Neutrophil (primary cell): ENCODE results near the gene PLP2.

ENCODE experiments used
- H3K27ac ChIP-seq: fragments of 200-600 bp; sonication (generic); 2 replicates; pipeline ENCODE4 v1.5.1; 2016; ENCODE audit warnings: mild to moderate bottlenecking, moderate library complexity
- H3K27me3 ChIP-seq: fragments of 200-600 bp; sonication (generic); 2 replicates; pipeline ENCODE4 v1.6.0; 2016; ENCODE audit warnings: mild to moderate bottlenecking
- H3K36me3 ChIP-seq: fragments of 200-600 bp; sonication (generic); 2 replicates; pipeline ENCODE4 v1.5.1; 2017
- H3K4me1 ChIP-seq, 2 experiments: fragments of 200-600 bp in 1 of 2; sonication (generic) in 1 of 2; 1 replicate in 1 of 2; 2 replicates in 1 of 2; pipeline versions ENCODE4 v1.5.1 to v1.6.1; 2013 to 2016; ENCODE audit warnings: low read depth in 1 of 2, low read length in 1 of 2, mild to moderate bottlenecking in 1 of 2, moderate library complexity in 1 of 2; ENCODE audit not compliant: control insufficient read depth in 1 of 2, insufficient read depth in 1 of 2
- H3K4me3 ChIP-seq, 2 experiments: fragments of 200-600 bp in 1 of 2; sonication (generic) in 1 of 2; 1 replicate in 1 of 2; 2 replicates in 1 of 2; pipeline ENCODE4 v1.5.1; 2013 to 2016; ENCODE audit warnings: low read depth in 1 of 2, low read length in 1 of 2, mild to moderate bottlenecking in 1 of 2, moderate library complexity in 1 of 2
- H3K9me3 ChIP-seq: fragments of 200-600 bp; sonication (generic); 2 replicates; pipeline ENCODE4 v1.5.1; 2016
- TF ChIP-seq, protein P1 (sequence below): fragments of 200-600 bp; sonication (generic); IDR thresholded peaks from 2 replicates; pipeline ENCODE4 v1.5.1; 2016; ENCODE audit warnings: antibody characterized with exemption

The PLP2 gene

DNA sequence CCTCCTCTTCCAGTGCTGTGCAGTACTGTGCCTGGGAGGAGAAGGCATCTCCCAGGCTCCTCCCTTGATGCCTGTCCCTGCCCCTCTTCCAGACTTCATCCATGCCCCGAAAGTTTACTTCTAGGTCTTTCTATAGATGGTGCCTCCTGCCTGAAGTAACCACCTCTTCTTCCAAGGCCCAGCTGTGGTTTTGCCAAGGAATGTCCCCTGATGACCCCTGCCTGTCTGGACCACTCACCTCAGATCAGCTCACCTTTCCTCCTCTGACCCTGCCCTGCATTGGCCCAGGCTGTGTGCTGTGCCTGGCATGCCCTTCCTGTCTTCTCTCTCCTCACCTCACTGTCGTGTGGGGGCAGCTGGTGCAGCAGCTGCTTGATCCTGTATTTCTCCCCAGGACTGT lies 7.7 kb downstream of the PLP2 start:
- Histone ChIP-seq H3K27me3 (no peaks in the 10 kb centered on the region), H3K27ac (no peak overlapping the region), H3K4me3 (no peak overlapping the region), H3K9me3 (no peaks in the 10 kb centered on the region), H3K36me3 (peaks cover 50% of the 10 kb centered on the region), H3K4me1 (peaks cover 28 to 34% of the 10 kb centered on the region in 2 experiments)
- TF ChIP-seq, protein P1, sequence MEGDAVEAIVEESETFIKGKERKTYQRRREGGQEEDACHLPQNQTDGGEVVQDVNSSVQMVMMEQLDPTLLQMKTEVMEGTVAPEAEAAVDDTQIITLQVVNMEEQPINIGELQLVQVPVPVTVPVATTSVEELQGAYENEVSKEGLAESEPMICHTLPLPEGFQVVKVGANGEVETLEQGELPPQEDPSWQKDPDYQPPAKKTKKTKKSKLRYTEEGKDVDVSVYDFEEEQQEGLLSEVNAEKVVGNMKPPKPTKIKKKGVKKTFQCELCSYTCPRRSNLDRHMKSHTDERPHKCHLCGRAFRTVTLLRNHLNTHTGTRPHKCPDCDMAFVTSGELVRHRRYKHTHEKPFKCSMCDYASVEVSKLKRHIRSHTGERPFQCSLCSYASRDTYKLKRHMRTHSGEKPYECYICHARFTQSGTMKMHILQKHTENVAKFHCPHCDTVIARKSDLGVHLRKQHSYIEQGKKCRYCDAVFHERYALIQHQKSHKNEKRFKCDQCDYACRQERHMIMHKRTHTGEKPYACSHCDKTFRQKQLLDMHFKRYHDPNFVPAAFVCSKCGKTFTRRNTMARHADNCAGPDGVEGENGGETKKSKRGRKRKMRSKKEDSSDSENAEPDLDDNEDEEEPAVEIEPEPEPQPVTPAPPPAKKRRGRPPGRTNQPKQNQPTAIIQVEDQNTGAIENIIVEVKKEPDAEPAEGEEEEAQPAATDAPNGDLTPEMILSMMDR = no peak

GRCh38 chrX:49183701-49184281 lies 12.1 kb downstream of the PLP2 start:
- TF ChIP-seq, protein P1 = no peak
- peak overlapping the region in 1 of 2 experiments; percentile 64 for H3K4me3 ChIP-seq
- H3K9me3 ChIP-seq = no peaks in the 10 kb centered on the region
- peak overlapping the region; percentile 90 for H3K27ac ChIP-seq
- peaks cover 27 to 28% of the 10 kb centered on the region in 2 experiments for H3K4me1 ChIP-seq
- peaks cover 22% of the 10 kb centered on the region for H3K36me3 ChIP-seq
- no peaks in the 10 kb centered on the region for H3K27me3 ChIP-seq

DNA sequence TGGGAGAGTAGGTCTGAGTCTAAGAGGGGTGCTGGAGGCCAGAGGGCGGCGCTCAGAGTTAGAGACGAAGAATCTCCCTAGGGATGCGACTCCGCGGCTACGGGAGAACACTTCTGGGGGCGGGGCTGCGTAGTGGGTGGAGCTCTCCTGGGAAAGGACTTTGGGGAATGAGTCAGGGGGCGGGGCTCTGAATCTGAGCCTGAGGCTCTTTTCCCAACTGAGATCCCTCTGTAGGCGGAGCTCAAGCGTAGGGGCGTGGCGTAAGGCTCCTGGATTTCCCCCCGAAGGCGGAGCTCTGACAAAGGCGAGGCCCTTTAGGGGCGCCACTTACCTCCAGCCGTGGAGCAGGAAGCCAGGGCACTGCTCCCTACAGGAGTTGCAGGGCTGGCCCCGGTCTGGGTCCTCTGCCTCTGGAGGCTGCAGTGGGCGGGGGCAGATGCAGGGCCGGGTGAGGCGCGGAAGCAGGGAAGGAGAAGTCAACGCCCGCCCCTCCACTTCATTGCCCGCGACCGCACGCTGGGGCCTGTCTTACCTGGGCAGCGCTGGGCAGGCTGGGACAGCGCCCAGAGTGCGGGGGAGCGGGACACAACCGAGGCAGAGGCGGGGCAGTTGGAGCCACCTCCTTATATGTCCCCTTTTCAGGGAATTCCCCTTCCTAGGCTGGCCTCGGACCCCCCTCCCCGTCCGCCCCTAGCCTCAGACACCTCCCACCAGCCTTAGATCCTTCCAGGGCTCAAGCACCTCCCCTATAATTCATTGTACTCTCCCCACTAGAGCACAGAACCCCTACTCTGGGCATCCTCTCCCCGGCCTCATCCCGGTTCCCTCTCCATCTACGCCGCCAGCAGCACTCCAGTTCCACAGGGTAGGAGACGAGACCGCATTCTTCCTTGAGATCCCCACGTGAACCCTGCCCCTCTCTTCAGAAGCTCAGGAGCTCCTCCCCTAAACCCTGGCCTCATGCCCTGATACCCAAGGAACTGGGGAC lies 12.9 kb downstream of the PLP2 start:
- Histone ChIP-seq H3K36me3 (peaks cover 14% of the 10 kb centered on the region), H3K4me1 (peaks cover 34 to 35% of the 10 kb centered on the region in 2 experiments), H3K27me3 (no peaks in the 10 kb centered on the region), H3K9me3 (no peaks in the 10 kb centered on the region), H3K27ac (peak overlapping the region; percentile 90), H3K4me3 (peak overlapping the region; percentile 61 to 64)
- TF ChIP-seq, protein P1 = no peak

- TF ChIP-seq, protein P1 = peak; percentile 68
- Histone ChIP-seq H3K27me3 (no peaks in the 10 kb centered on the region), H3K4me3 (peak within 1 kb of the TSS; percentile 61 to 64), H3K9me3 (no peaks in the 10 kb centered on the region), H3K4me1 (peaks cover 38 to 43% of the 10 kb centered on the region in 2 experiments), H3K27ac (peak within 1 kb of the TSS; percentile 90), H3K36me3 (peaks cover 11% of the 10 kb centered on the region)
These were observed 14.7 kb downstream of the PLP2 start, which contains the start of gene PRICKLE3 for GRCh38 chrX:49186125-49187027. TSS of gene PRICKLE3 (minus strand) at chrX:49186373. CDS start at chrX:49186297, 76 bp downstream.

DNA sequence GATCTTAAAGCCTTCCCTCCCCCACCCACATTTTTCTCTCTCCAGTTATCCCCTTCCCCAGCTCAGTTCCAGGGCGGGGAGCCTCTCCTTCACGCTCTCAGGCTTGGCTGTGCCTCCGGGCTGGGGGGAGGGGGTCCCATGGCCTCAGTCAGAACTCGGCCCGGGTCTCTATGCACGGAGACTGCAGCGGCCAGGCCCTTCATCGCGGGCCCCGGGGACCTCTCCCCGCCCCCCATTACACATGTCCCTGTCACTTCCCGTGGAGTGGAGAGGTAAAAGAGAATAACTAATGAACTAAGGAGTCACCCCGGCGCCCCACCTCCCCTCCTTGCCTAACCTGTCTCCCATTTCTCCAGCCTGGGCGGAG lies 15.3 kb downstream of the PLP2 start:
- peak overlapping the region; percentile 90 for H3K27ac ChIP-seq
- H3K9me3 ChIP-seq = no peaks in the 10 kb centered on the region
- H3K27me3 ChIP-seq = no peaks in the 10 kb centered on the region
- TF ChIP-seq, protein P1 = no peak
- peaks cover 43 to 48% of the 10 kb centered on the region in 2 experiments for H3K4me1 ChIP-seq
- no peak overlapping the region for H3K4me3 ChIP-seq
- peaks cover 9% of the 10 kb centered on the region for H3K36me3 ChIP-seq
